Upper lobe of right lung (tissue), 1 donor: ENCODE results near the gene TBX5. TPM values are rescaled to one million over a fixed set of nuclear protein-coding genes. Genes with fewer than 3 reads are reported as not detected.

Source experiments
- ATAC-seq: fragments of 200-7000 bp; cut with Tn5 transposase; one replicate; pipeline ENCODE4 v1.9.1; 2020; ENCODE audit warnings: mild to moderate bottlenecking, moderate library complexity
- DNase-seq: peaks from one replicate; pipeline ENCODE4 v3.0.0-alpha.2; 2020
- H3K27ac ChIP-seq: fragments of 200-600 bp; one replicate; pipeline ENCODE4 v1.8.0; 2022
- H3K27me3 ChIP-seq: fragments of 200-600 bp; one replicate; pipeline ENCODE4 v1.8.0; 2022; ENCODE audit warnings: mild to moderate bottlenecking
- H3K36me3 ChIP-seq: fragments of 200-600 bp; one replicate; pipeline ENCODE4 v1.8.0; 2022
- H3K4me1 ChIP-seq: fragments of 200-600 bp; one replicate; pipeline ENCODE4 v1.8.0; 2022
- H3K4me3 ChIP-seq: fragments of 200-600 bp; one replicate; pipeline ENCODE4 v1.8.0; 2022; ENCODE audit warnings: mild to moderate bottlenecking
- H3K9me3 ChIP-seq: fragments of 200-600 bp; one replicate; pipeline ENCODE4 v1.8.0; 2022
- CTCF ChIP-seq: fragments of 200-600 bp; IDR thresholded peaks from one replicate; pipeline ENCODE4 v1.8.0; 2022; ENCODE audit warnings: antibody characterized with exemption
- intact Hi-C: fragments of 100-400 bp; cut with DNase I; formaldehyde crosslinking; loops from one replicate; pipeline ENCODE4 v1.11.0; 2022
- total RNA-seq: library from RNA; stranded (reverse); fragmentation: NEBNext Ultra II Directional; extraction: Animal tissue kit (Norgen Biotek cat#: 25700); gene quantifications from one replicate; pipeline ENCODE4 v1.2.1, GENCODE V29; 2021
- donor health status: DM: no; HTN: yes; CAD: no; lungs with severe emphysema.

TBX5 gene
- total RNA-seq, 1 donor from 2014 or later = 22.3 TPM

- peak overlapping the region; percentile 55 for H3K4me3 ChIP-seq
- intact Hi-C loops = no loop called here
- H3K27me3 ChIP-seq = peaks cover 91% of the 10 kb centered on the region
- H3K9me3 ChIP-seq = no peaks in the 10 kb centered on the region
- no peaks in the 10 kb centered on the region for H3K36me3 ChIP-seq
- no peaks in the 10 kb centered on the region for H3K4me1 ChIP-seq
- DNase-seq (no peak), ATAC-seq (no peak)
- no peak for TF ChIP-seq CTCF
- H3K27ac ChIP-seq = peak overlapping the region; percentile 79
Measured at GRCh38 chr12:114409852-114410600, 4.1 kb upstream of the TBX5 start.

- Histone ChIP-seq H3K4me1 (no peaks in the 10 kb centered on the region), H3K9me3 (no peaks in the 10 kb centered on the region), H3K4me3 (peak overlapping the region; percentile 55), H3K27me3 (peaks cover 91% of the 10 kb centered on the region), H3K27ac (peak overlapping the region; percentile 79), H3K36me3 (no peaks in the 10 kb centered on the region)
- DNase-seq (no peak), ATAC-seq (peak; percentile 14)
- no peak for TF ChIP-seq CTCF
- intact Hi-C loops = no loop called here
Measured at GRCh38 chr12:114408886-114409851, 3.2 kb upstream of the TBX5 start.

- peak overlapping the region; percentile 79 for H3K27ac ChIP-seq
- TF ChIP-seq CTCF = no peak
- intact Hi-C loops = no loop called here
Measured at GRCh38 chr12:114408471-114408885, 2.5 kb upstream of the TBX5 start.

GRCh38 chr12:114407842-114408411 is 2.0 kb upstream of the TBX5 start:
- Histone ChIP-seq H3K27me3 (peaks cover 92% of the 10 kb centered on the region), H3K27ac (peak overlapping the region; percentile 79), H3K4me3 (peak overlapping the region; percentile 55), H3K9me3 (no peaks in the 10 kb centered on the region), H3K4me1 (no peaks in the 10 kb centered on the region), H3K36me3 (no peaks in the 10 kb centered on the region)
- intact Hi-C loops = no loop called here
- ATAC-seq = no peak
- DNase-seq = no peak
- no peak for TF ChIP-seq CTCF

More at GRCh38 chr12:114408471-114408885, 2.5 kb upstream of the TBX5 start:
- DNase-seq (no peak), ATAC-seq (no peak)
- H3K4me1 ChIP-seq = no peaks in the 10 kb centered on the region
- H3K27me3 ChIP-seq = peaks cover 92% of the 10 kb centered on the region
- H3K36me3 ChIP-seq = no peaks in the 10 kb centered on the region
- H3K9me3 ChIP-seq = no peaks in the 10 kb centered on the region
- H3K4me3 ChIP-seq = peak overlapping the region; percentile 55

GRCh38 chr12:114406984-114407841 is 1.3 kb upstream of the TBX5 start:
- DNase-seq = no peak
- Histone ChIP-seq H3K4me1 (no peaks in the 10 kb centered on the region), H3K9me3 (no peaks in the 10 kb centered on the region), H3K27me3 (peaks cover 90% of the 10 kb centered on the region), H3K27ac (peak overlapping the region; percentile 79), H3K36me3 (no peaks in the 10 kb centered on the region), H3K4me3 (peak overlapping the region; percentile 55)
- intact Hi-C loops = no loop called here
- ATAC-seq = no peak
- no peak for TF ChIP-seq CTCF
